HG02678 (cell line): ENCODE measurements around the gene ZIC1.

Source experiments
- ATAC-seq: cut with Tn5 transposase; IDR thresholded peaks from one replicate; pipeline ENCODE4 v1.9.1; 2021; ENCODE audit warnings: mild to moderate bottlenecking, moderate library complexity; ENCODE audit not compliant: unreplicated experiment

The ZIC1 gene

GRCh38 chr3:147408188-147409100 is 721 bp upstream of the ZIC1 start:
- ATAC-seq, result no peak

- no peak for ATAC-seq
These were observed 956 bp downstream of the ZIC1 start for GRCh38 chr3:147410116-147410525.

- ATAC-seq, result no peak
These were observed 1.5 kb downstream of the ZIC1 start for GRCh38 chr3:147410526-147411237.

- no peak for ATAC-seq
These were observed 2.2 kb downstream of the ZIC1 start for GRCh38 chr3:147411238-147411814.

GRCh38 chr3:147411815-147412241 is 2.7 kb downstream of the ZIC1 start:
- ATAC-seq, result no peak

GRCh38 chr3:147412261-147412916 is 3.2 kb downstream of the ZIC1 start:
- ATAC-seq, result no peak

- ATAC-seq, result no peak
These were observed 3.9 kb downstream of the ZIC1 start for GRCh38 chr3:147412917-147413685.

GRCh38 chr3:147413686-147414389 is 4.7 kb downstream of the ZIC1 start:
- ATAC-seq, result no peak

GRCh38 chr3:147414390-147415138 is 5.4 kb downstream of the ZIC1 start:
- no peak for ATAC-seq

GRCh38 chr3:147415286-147415685 is 6.1 kb downstream of the ZIC1 start:
- no peak for ATAC-seq

- no peak for ATAC-seq
These were observed 6.7 kb downstream of the ZIC1 start for GRCh38 chr3:147415874-147416273.

- no peak for ATAC-seq
These were observed 7.8 kb downstream of the ZIC1 start for GRCh38 chr3:147416931-147417330.

GRCh38 chr3:147417551-147418295 is 8.6 kb downstream of the ZIC1 start:
- ATAC-seq, result no peak

GRCh38 chr3:147418371-147418781 is 9.2 kb downstream of the ZIC1 start:
- no peak for ATAC-seq

- no peak for ATAC-seq
These were observed 9.9 kb downstream of the ZIC1 start for GRCh38 chr3:147418808-147419701.

- ATAC-seq, result no peak
These were observed 10.6 kb downstream of the ZIC1 start for GRCh38 chr3:147419781-147420224.
